GM10248 (cell line): Measurements from ENCODE around the gene MMD.
"Not testable (repeated sequence)": the region's sequence is repeated elsewhere in the genome, so short reads cannot be mapped to it uniquely, and the experiment has no call there.

ENCODE experiments used
- CTCF ChIA-PET: fragments of 300-600 bp; sonication (Branson Sonifier 250); formaldehyde crosslinking; extraction: SDS; loops from one replicate; lab custom pipeline; 2021; ENCODE audit warnings: antibody characterized with exemption; lab: Yijun Ruan, JAX
- POLR2A ChIA-PET: fragments of 350-650 bp; sonication (Branson Sonifier 250); formaldehyde crosslinking; extraction: SDS; loops from one replicate; lab custom pipeline; 2020; ENCODE audit warnings: antibody characterized with exemption; lab: Yijun Ruan, JAX
- DNase-seq: peaks from one replicate; pipeline ENCODE4 v3.0.0; 2012; ENCODE audit errors: extremely low spot score
- TF ChIP-seq, protein P1 (sequence below): IDR thresholded peaks from 2 replicates; pipeline ENCODE4 v1.5.1; 2012; ENCODE audit warnings: mild to moderate bottlenecking, low read depth; ENCODE audit errors: extremely low read depth, missing control alignments, control extremely low read depth

MMD gene

GRCh38 chr17:55409030-55409800 is 12.4 kb downstream of the MMD start:
- no peak for DNase-seq
- POLR2A ChIA-PET: no interaction called here
- CTCF ChIA-PET: interaction anchor here (0.9 kb wide), 1 partner anchor 10 kb away, joined by 3 read pairs; no protein-coding TSS in a partner anchor
- TF ChIP-seq, protein P1, sequence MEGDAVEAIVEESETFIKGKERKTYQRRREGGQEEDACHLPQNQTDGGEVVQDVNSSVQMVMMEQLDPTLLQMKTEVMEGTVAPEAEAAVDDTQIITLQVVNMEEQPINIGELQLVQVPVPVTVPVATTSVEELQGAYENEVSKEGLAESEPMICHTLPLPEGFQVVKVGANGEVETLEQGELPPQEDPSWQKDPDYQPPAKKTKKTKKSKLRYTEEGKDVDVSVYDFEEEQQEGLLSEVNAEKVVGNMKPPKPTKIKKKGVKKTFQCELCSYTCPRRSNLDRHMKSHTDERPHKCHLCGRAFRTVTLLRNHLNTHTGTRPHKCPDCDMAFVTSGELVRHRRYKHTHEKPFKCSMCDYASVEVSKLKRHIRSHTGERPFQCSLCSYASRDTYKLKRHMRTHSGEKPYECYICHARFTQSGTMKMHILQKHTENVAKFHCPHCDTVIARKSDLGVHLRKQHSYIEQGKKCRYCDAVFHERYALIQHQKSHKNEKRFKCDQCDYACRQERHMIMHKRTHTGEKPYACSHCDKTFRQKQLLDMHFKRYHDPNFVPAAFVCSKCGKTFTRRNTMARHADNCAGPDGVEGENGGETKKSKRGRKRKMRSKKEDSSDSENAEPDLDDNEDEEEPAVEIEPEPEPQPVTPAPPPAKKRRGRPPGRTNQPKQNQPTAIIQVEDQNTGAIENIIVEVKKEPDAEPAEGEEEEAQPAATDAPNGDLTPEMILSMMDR: no peak

DNA sequence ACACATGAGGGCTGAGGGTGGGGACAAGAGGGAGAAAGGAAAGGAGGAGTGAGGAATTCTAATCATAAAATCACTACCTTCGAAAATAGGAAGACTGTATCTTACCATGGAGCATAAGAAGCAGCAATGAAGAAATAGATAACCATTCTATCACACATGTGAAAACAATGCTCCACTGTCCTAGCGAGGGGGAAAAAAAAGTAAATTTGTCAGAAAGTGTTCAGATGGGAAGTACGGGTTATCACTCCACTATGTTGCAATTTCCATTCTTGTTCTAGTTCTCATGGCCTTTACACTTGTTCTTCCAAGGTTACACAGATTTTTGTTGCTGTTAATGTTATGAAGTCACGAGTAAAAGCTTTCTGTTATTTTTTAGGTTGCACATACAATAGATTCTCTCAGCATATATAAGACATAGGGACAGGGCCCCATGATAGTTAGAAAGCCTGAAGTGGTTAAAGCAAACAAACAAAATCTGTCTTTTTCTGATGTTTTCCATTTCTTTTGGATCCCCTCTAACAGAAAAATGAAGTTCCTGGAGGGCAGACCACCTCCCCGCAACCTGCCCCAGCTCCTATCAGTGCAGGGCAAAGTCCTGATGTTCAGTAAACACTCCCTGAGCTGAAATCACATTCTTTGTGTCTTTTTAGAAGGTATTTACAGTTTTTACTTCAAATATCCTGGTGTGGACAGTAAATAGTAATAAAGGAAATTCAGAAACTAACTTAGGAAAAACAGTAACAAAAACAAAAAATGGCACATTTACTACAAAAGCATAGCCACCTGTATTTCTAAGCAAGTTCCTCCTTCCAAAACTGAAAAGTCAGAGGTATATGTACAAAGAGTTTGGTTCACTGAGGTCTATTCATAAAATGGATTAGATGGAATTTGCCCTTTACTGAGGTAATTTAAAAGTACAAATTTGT is 13.7 kb downstream of the MMD start:
- ChIA-PET CTCF (interaction anchor here (1.1 to 1.5 kb wide), 3 partner anchors 8 to 13 kb away, joined by 3 to 4 read pairs (median 3); no protein-coding TSS in a partner anchor), POLR2A (no interaction called here)
- DNase-seq: no peak
- TF ChIP-seq, protein P1: no peak

DNA sequence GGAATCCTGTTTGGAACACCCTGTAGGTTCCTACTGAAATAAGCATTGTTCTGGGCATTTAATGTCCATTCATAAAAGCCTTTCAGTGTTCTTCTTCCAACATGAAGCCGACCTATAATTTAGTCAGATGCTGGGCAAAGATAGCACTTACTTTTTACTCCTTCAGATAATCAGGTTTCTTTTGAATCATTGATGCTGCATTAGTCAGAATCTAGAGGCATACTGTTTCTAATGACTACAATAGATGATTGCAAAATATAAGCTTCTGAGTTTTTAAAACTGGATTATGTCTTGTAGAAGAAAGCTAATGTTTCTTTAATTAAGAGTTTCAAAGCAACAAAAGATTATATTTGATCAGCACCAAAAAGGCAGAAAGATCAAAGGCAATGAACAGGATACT is 16.0 kb downstream of the MMD start:
- ChIA-PET POLR2A (no interaction called here), CTCF (interaction anchor here (0.7 to 1.2 kb wide), 3 partner anchors 10 to 32 kb away, joined by 3 to 5 read pairs (median 3); no protein-coding TSS in a partner anchor)
- DNase-seq: no peak
- TF ChIP-seq, protein P1: no peak

GRCh38 chr17:55404197-55404596 is 17.4 kb downstream of the MMD start:
- DNase-seq, CTCF ChIA-PET, POLR2A ChIA-PET: not testable (repeated sequence)

DNA sequence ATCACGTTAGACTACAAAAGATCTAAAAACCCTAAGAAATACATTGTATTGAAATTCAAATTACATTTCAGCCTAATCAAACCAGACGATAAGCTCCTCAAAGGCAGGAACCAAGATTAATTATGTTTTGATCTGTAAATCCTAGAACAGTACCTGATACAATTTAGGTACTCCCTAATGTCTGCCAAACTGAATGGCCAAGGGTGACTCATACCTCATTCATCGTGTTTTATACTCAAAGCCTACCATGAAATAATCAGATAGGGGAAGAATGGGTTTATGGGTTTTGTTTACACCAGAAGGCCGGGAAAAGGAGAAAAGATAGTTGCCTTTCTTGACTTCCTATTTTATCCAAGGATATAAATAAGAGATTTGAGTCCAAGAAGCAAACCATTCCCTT is 19.3 kb downstream of the MMD start:
- DNase-seq: no peak
- TF ChIP-seq, protein P1: no peak
- CTCF ChIA-PET: no interaction called here
- POLR2A ChIA-PET: no interaction called here

DNA sequence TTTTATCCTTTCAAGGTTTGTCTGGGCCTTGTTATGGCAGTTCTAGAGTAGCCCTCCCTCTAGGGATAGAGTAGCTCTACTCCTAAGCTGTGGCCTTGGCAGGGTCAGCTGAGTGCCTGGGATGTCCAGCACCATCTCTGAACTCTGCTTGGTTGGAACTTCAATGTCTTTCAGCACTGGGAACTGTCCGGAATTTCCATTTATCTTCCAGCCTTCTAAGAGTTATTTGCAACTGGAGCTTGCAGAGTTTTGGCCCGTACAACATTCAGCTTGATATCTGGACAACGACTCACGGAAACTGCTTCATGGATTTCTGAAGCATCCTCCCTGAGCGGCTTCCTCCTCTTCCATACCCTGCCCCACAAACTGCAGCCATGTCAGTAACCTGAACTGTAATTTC is 22.9 kb downstream of the MMD start:
- no peak for DNase-seq
- POLR2A ChIA-PET: no interaction called here
- TF ChIP-seq, protein P1: no peak
- CTCF ChIA-PET: interaction anchor here (0.9 to 1.5 kb wide), 4 partner anchors 9 to 82 kb away, joined by 3 to 5 read pairs (median 4); no protein-coding TSS in a partner anchor
